Ascending aorta (tissue), 2 donors: ENCODE data around the gene GPX4. TPM values are rescaled to one million over a fixed set of nuclear protein-coding genes. Genes with fewer than 3 reads are reported as not detected.

Source experiments
- DNase-seq, 2 donors: peaks; one replicate each; pipeline ENCODE4 v3.0.0-alpha.2; 2019; ENCODE audit warnings: low spot score in 2 of 2
- H3K27ac ChIP-seq, 2 donors: fragments of 200-600 bp; sonication (generic); one replicate each; pipeline ENCODE4 v1.5.1; 2016 to 2017; ENCODE audit warnings: mild to moderate bottlenecking in 1 of 2
- H3K27me3 ChIP-seq: fragments of 200-600 bp; sonication (generic); one replicate; pipeline ENCODE4 v1.5.1; 2017
- H3K36me3 ChIP-seq, 2 donors: fragments of 200-600 bp; sonication (generic); one replicate each; pipeline ENCODE4 v1.5.1; 2016
- H3K4me1 ChIP-seq, 2 donors: fragments of 200-600 bp; sonication (generic); one replicate each; pipeline ENCODE4 v1.5.1; 2016 to 2017; ENCODE audit warnings: mild to moderate bottlenecking in 1 of 2
- H3K4me3 ChIP-seq, 2 donors: fragments of 200-600 bp; sonication (generic); one replicate each; pipeline ENCODE4 v1.5.1; 2016 to 2017; ENCODE audit warnings: mild to moderate bottlenecking in 1 of 2
- H3K9me3 ChIP-seq, 2 donors: fragments of 200-600 bp; sonication (generic); one replicate each; pipeline ENCODE4 v1.5.1; 2016
- intact Hi-C: fragments of 100-400 bp; cut with DNase I; formaldehyde crosslinking; loops from one replicate; pipeline ENCODE4 v1.15.1; 2023
- total RNA-seq: library from RNA; depleted of rRNA; stranded (reverse); fragments of >200 nt; gene quantifications from one replicate; pipeline ENCODE4 v1.1.0, GENCODE V29; 2016
- TF ChIP-seq, protein P1 (sequence below), 3 experiments: fragments of 200-600 bp in 2 of 3; fragments of 450-650 bp in 1 of 3; sonication (generic) in 2 of 3; IDR thresholded peaks; one replicate each; pipeline ENCODE4 v1.5.1; 2016 to 2019; ENCODE audit warnings: antibody characterized with exemption in 3 of 3, mild to moderate bottlenecking in 1 of 3, moderate library complexity in 1 of 3

GPX4 gene
- total RNA-seq, 1 donor from 2014 or later, result 348 TPM

DNA sequence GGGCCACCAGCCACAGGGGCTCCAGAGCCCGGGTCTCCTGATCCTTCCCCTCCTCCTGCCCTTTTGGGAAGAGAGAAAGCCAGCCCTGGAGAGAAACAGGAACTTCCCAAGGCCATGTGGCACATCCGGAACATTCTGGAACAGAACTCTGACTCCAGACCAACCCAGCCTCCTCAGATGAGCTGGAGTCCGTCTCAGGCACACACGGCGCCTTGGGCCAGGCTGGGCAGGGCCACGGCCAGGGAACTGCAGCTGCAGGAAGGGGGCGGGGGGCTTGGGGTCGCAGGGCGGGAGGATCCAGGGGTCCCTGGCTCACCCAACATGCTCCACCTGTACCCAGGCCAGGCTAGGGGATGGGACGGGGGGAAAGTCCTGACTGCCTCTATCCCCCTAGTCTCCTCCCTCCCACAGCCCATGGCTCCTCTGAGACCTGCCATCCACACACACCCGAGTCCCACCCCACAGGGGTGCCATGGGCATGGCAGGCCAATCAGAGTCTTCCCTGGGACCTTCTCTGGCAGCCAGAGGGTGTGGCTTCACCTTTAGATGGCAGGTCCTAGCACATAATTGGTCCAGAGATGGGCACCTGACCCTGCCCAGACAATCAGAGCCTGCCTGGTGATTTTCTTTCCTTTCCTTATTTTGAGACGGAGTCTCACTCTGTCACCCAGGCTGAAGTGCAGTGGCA lies 47.4 kb downstream of the GPX4 start:
- DNase-seq, result no peak
- H3K27ac ChIP-seq, result peak overlapping the region; percentile 78 to 81
- H3K36me3 ChIP-seq, result peaks cover 30 to 40% of the 10 kb centered on the region in 2 donors
- intact Hi-C loops, result no loop called here
- H3K4me3 ChIP-seq, result no peak overlapping the region
- H3K27me3 ChIP-seq, result no peaks in the 10 kb centered on the region
- peaks cover 17 to 40% of the 10 kb centered on the region in 2 donors for H3K4me1 ChIP-seq
- TF ChIP-seq, protein P1, sequence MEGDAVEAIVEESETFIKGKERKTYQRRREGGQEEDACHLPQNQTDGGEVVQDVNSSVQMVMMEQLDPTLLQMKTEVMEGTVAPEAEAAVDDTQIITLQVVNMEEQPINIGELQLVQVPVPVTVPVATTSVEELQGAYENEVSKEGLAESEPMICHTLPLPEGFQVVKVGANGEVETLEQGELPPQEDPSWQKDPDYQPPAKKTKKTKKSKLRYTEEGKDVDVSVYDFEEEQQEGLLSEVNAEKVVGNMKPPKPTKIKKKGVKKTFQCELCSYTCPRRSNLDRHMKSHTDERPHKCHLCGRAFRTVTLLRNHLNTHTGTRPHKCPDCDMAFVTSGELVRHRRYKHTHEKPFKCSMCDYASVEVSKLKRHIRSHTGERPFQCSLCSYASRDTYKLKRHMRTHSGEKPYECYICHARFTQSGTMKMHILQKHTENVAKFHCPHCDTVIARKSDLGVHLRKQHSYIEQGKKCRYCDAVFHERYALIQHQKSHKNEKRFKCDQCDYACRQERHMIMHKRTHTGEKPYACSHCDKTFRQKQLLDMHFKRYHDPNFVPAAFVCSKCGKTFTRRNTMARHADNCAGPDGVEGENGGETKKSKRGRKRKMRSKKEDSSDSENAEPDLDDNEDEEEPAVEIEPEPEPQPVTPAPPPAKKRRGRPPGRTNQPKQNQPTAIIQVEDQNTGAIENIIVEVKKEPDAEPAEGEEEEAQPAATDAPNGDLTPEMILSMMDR (IDR thresholded peaks at IDR 0.05), result no peak
- no peaks in the 10 kb centered on the region for H3K9me3 ChIP-seq

DNA sequence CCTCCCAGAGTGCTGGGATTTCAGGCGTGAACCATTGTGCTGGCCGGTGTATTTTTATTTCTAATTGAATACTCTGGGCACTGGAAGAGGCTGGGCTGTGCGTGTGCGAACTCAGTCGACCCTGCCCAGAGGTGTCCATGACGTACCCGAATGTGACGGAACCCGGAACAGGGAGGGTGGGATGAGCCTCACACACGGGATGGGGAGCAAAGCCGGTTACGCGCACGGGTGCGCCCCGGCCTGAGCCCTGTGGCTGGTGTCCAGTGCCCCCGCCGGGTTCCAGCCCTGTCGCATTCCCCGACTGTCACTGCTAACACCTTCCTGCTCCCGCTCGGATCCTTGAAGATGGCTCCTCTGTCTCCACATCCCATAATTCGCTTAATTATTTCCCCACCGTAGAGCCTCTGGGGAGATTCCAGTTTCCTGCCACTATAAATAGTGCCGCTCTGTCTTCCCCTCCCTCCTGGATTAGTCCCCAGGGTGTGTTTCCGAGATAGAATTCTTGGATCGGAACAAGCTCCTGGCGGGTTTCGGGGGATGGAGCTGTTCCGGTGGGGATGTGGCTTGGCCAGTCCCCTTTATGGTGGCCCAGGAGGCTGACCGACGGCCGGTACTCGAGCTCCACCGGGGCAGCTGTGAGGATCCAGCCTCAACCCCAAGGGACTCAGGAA lies 48.3 kb downstream of the GPX4 start:
- TF ChIP-seq, protein P1 (IDR thresholded peaks at IDR 0.05), result no peak
- H3K9me3 ChIP-seq, result no peaks in the 10 kb centered on the region
- peak overlapping the region; percentile 78 to 81 for H3K27ac ChIP-seq
- peaks cover 21 to 31% of the 10 kb centered on the region in 2 donors for H3K36me3 ChIP-seq
- DNase-seq, result peak in 1 of 2 donors; percentile 88
- no peaks in the 10 kb centered on the region for H3K27me3 ChIP-seq
- H3K4me3 ChIP-seq, result peak overlapping the region; percentile 37 to 43
- peaks cover 17 to 42% of the 10 kb centered on the region in 2 donors for H3K4me1 ChIP-seq
- intact Hi-C loops, result loop anchor here (1.0 kb wide), 1 partner anchor 20 kb away; no protein-coding TSS in a partner anchor

DNA sequence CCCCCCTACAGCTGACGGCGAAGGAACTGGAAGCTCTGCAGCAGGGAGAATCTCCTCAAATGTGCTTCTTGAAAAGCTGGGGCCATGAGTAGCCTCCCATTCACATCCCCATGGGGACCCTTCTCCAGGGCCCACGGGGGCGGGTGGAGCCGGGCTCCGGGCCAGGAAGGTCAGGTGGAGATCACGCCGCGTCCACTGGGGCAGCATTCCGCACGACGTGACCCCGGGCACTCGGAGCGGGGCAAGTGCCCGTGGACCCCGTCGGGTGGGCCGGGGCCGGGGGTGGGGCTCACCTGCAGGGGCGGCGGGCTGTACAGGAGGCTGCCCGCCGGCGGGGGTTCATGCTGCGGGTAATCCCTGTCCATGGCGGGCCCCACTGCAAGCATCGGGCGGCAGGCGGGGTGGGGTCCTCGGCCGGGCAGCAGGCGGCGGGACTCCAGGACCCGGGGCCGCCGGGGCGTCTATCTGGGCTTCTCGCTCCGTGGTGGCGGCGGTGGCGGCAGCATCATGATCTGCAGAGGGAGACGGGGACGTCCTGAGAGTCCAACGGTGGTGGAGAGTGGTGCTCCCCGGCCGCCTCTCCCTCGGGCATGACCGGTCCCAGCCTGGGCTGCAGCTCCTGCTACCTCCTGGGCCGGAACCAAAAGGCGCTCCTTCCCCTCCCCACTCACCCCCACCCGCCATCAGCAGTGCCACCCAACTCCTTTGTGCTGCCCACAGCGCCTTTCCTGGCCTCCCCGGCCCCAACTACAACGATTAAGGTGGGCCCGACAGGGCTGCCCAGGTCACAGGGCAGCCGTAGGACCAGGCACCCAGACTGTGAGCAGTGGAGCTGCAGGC lies 50.3 kb downstream of the GPX4 start:
- intact Hi-C loops, result no loop called here
- DNase-seq, result no peak

DNA sequence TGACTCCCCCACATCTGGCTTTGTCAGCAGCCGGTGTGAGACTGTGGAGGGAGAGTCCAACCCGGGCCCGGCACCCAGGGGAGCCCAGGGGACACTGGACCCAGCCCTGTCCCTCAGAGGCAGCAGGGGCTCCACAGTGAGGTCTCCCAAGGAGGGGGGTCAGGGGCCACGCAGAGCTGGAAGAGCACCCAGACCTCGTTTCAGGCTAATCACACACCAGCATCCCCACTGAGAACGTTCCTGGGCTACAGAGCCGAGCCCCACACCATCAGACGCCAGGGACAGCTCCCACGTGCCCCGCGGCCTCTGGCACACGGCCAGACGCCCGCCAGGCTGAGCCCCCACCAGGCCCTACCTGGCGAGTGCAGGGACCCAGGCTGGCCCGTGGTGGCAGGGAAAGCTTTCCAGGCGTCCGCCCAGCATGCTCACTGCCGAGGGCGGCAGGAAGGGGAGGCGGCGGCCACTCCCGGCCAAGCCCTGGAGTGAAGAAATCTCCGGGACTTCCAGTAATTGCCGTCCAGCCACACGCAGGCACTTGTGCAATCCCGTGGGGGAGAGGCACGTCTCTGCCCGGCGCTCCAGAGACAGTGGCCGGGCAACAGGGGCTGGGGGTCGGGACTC lies 51.0 kb downstream of the GPX4 start:
- Histone ChIP-seq H3K27ac (peak overlapping the region; percentile 89 to 95), H3K9me3 (no peaks in the 10 kb centered on the region), H3K36me3 (peaks cover 10 to 18% of the 10 kb centered on the region in 2 donors), H3K4me3 (peak overlapping the region; percentile 34 to 45), H3K27me3 (no peaks in the 10 kb centered on the region), H3K4me1 (peaks cover 17 to 42% of the 10 kb centered on the region in 2 donors)
- peak; percentile 76 to 95 for DNase-seq
- intact Hi-C loops, result loop anchor here (1.0 kb wide), 2 partner anchors 17 to 24 kb away; no protein-coding TSS in a partner anchor
- TF ChIP-seq, protein P1 (IDR thresholded peaks at IDR 0.05), result no peak

More for the DNA sequence above, 50.3 kb downstream of the GPX4 start:
- H3K27ac ChIP-seq, result peak overlapping the region; percentile 89 to 95
- peak overlapping the region; percentile 34 to 45 for H3K4me3 ChIP-seq
- peaks cover 18 to 26% of the 10 kb centered on the region in 2 donors for H3K36me3 ChIP-seq
- TF ChIP-seq, protein P1 (IDR thresholded peaks at IDR 0.05), result no peak
- H3K27me3 ChIP-seq, result no peaks in the 10 kb centered on the region
- H3K9me3 ChIP-seq, result no peaks in the 10 kb centered on the region
- H3K4me1 ChIP-seq, result peaks cover 17 to 42% of the 10 kb centered on the region in 2 donors
